ENCODE data around the gene FAM114A1.

The FAM114A1 gene

GRCh38 chr4:38834570-38834969, 33.0 kb upstream of the FAM114A1 start:
- Histone ChIP-seq H3K9me3 (replicated peaks; ENCODE audit: low read length) (no peaks in the 10 kb centered on the region), H3K4me1 (ENCODE audit: control insufficient read depth, insufficient read depth, low read length) (peaks cover 8% of the 10 kb centered on the region), H3K9ac (ENCODE audit: low read depth, low read length) (no peak overlapping the region), H3K4me3 (ENCODE audit: low read length) (no peak overlapping the region), H3K36me3 (ENCODE audit: insufficient read depth, low read length) (no peaks in the 10 kb centered on the region), H3K4me2 (ENCODE audit: low read length) (no peak overlapping the region), H3K27me3 (ENCODE audit: control insufficient read depth, insufficient read depth, low read length) (no peaks in the 10 kb centered on the region)

GRCh38 chr4:38837334-38837733, 30.3 kb upstream of the FAM114A1 start:
- H3K4me3 ChIP-seq (ENCODE audit: low read length): no peak overlapping the region
- no peaks in the 10 kb centered on the region for H3K9me3 ChIP-seq (replicated peaks; ENCODE audit: low read length)
- H3K4me2 ChIP-seq (ENCODE audit: low read length): no peak overlapping the region

GRCh38 chr4:38837849-38838248, 29.8 kb upstream of the FAM114A1 start:
- peaks cover 8% of the 10 kb centered on the region for H3K4me1 ChIP-seq (ENCODE audit: control insufficient read depth, insufficient read depth, low read length)
- H3K4me3 ChIP-seq (ENCODE audit: low read length): no peak overlapping the region
- no peaks in the 10 kb centered on the region for H3K27me3 ChIP-seq (ENCODE audit: control insufficient read depth, insufficient read depth, low read length)

More at GRCh38 chr4:38837334-38837733, 30.3 kb upstream of the FAM114A1 start:
- peaks cover 8% of the 10 kb centered on the region for H3K4me1 ChIP-seq (ENCODE audit: control insufficient read depth, insufficient read depth, low read length)
- H3K9ac ChIP-seq (ENCODE audit: low read depth, low read length): no peak overlapping the region
- no peaks in the 10 kb centered on the region for H3K27me3 ChIP-seq (ENCODE audit: control insufficient read depth, insufficient read depth, low read length)
- no peaks in the 10 kb centered on the region for H3K36me3 ChIP-seq (ENCODE audit: insufficient read depth, low read length)

GRCh38 chr4:38842994-38843393, 24.6 kb upstream of the FAM114A1 start:
- Histone ChIP-seq H3K4me2 (ENCODE audit: low read length) (no peak overlapping the region), H3K9ac (ENCODE audit: low read depth, low read length) (no peak overlapping the region), H3K4me1 (ENCODE audit: control insufficient read depth, insufficient read depth, low read length) (peaks cover 3% of the 10 kb centered on the region), H3K36me3 (ENCODE audit: insufficient read depth, low read length) (no peaks in the 10 kb centered on the region), H3K27me3 (ENCODE audit: control insufficient read depth, insufficient read depth, low read length) (no peaks in the 10 kb centered on the region), H3K9me3 (replicated peaks; ENCODE audit: low read length) (no peaks in the 10 kb centered on the region), H3K4me3 (ENCODE audit: low read length) (no peak overlapping the region)

More at GRCh38 chr4:38837849-38838248, 29.8 kb upstream of the FAM114A1 start:
- H3K9ac ChIP-seq (ENCODE audit: low read depth, low read length): no peak overlapping the region
- no peak overlapping the region for H3K4me2 ChIP-seq (ENCODE audit: low read length)
- H3K9me3 ChIP-seq (replicated peaks; ENCODE audit: low read length): no peaks in the 10 kb centered on the region
- H3K36me3 ChIP-seq (ENCODE audit: insufficient read depth, low read length): no peaks in the 10 kb centered on the region

- Histone ChIP-seq H3K9me3 (replicated peaks; ENCODE audit: low read length) (no peaks in the 10 kb centered on the region), H3K36me3 (ENCODE audit: insufficient read depth, low read length) (no peaks in the 10 kb centered on the region), H3K9ac (ENCODE audit: low read depth, low read length) (no peak overlapping the region), H3K4me1 (ENCODE audit: control insufficient read depth, insufficient read depth, low read length) (no peaks in the 10 kb centered on the region), H3K4me3 (ENCODE audit: low read length) (no peak overlapping the region), H3K27me3 (ENCODE audit: control insufficient read depth, insufficient read depth, low read length) (no peaks in the 10 kb centered on the region), H3K4me2 (ENCODE audit: low read length) (no peak overlapping the region)
Measured at GRCh38 chr4:38846015-38846414, 21.6 kb upstream of the FAM114A1 start.

- H3K9me3 ChIP-seq (replicated peaks; ENCODE audit: low read length): no peaks in the 10 kb centered on the region
- peaks cover 22% of the 10 kb centered on the region for H3K4me1 ChIP-seq (ENCODE audit: control insufficient read depth, insufficient read depth, low read length)
- H3K4me2 ChIP-seq (ENCODE audit: low read length): no peak overlapping the region
Measured at GRCh38 chr4:38855466-38855865, 12.1 kb upstream of the FAM114A1 start.

GRCh38 chr4:38856046-38856445, 11.6 kb upstream of the FAM114A1 start:
- H3K4me3 ChIP-seq (ENCODE audit: low read length): peak overlapping the region; percentile 58

More at GRCh38 chr4:38855466-38855865, 12.1 kb upstream of the FAM114A1 start:
- Histone ChIP-seq H3K36me3 (ENCODE audit: insufficient read depth, low read length) (no peaks in the 10 kb centered on the region), H3K4me3 (ENCODE audit: low read length) (no peak overlapping the region), H3K9ac (ENCODE audit: low read depth, low read length) (no peak overlapping the region), H3K27me3 (ENCODE audit: control insufficient read depth, insufficient read depth, low read length) (no peaks in the 10 kb centered on the region)

GRCh38 chr4:38856524-38857337, 10.9 kb upstream of the FAM114A1 start, which contains the start of gene TLR6:
Gene TLR6, minus strand, starts transcription at chr4:38856817. Its CDS starts 27,344 bp downstream, at chr4:38829473.
- H3K9me3 ChIP-seq (replicated peaks; ENCODE audit: low read length): no peaks in the 10 kb centered on the region
- H3K27me3 ChIP-seq (ENCODE audit: control insufficient read depth, insufficient read depth, low read length): no peaks in the 10 kb centered on the region
- H3K4me1 ChIP-seq (ENCODE audit: control insufficient read depth, insufficient read depth, low read length): peaks cover 22% of the 10 kb centered on the region
- peak within 1 kb of the TSS; percentile 77 for H3K4me2 ChIP-seq (ENCODE audit: low read length)
- H3K9ac ChIP-seq (ENCODE audit: low read depth, low read length): peak within 1 kb of the TSS; percentile 70
- peak within 1 kb of the TSS; percentile 58 for H3K4me3 ChIP-seq (ENCODE audit: low read length)
- no peaks in the 10 kb centered on the region for H3K36me3 ChIP-seq (ENCODE audit: insufficient read depth, low read length)

More at GRCh38 chr4:38856046-38856445, 11.6 kb upstream of the FAM114A1 start:
- Histone ChIP-seq H3K36me3 (ENCODE audit: insufficient read depth, low read length) (no peaks in the 10 kb centered on the region), H3K9ac (ENCODE audit: low read depth, low read length) (peak overlapping the region; percentile 55), H3K27me3 (ENCODE audit: control insufficient read depth, insufficient read depth, low read length) (no peaks in the 10 kb centered on the region), H3K4me1 (ENCODE audit: control insufficient read depth, insufficient read depth, low read length) (peaks cover 22% of the 10 kb centered on the region), H3K9me3 (replicated peaks; ENCODE audit: low read length) (no peaks in the 10 kb centered on the region), H3K4me2 (ENCODE audit: low read length) (peak overlapping the region; percentile 77)

GRCh38 chr4:38857354-38858096, 10.1 kb upstream of the FAM114A1 start:
- Histone ChIP-seq H3K9ac (ENCODE audit: low read depth, low read length) (peak overlapping the region; percentile 70), H3K36me3 (ENCODE audit: insufficient read depth, low read length) (no peaks in the 10 kb centered on the region), H3K27me3 (ENCODE audit: control insufficient read depth, insufficient read depth, low read length) (no peaks in the 10 kb centered on the region), H3K4me1 (ENCODE audit: control insufficient read depth, insufficient read depth, low read length) (peaks cover 22% of the 10 kb centered on the region), H3K9me3 (replicated peaks; ENCODE audit: low read length) (no peaks in the 10 kb centered on the region), H3K4me3 (ENCODE audit: low read length) (peak overlapping the region; percentile 58), H3K4me2 (ENCODE audit: low read length) (peak overlapping the region; percentile 77)

GRCh38 chr4:38858097-38858420, 9.5 kb upstream of the FAM114A1 start:
- Histone ChIP-seq H3K36me3 (ENCODE audit: insufficient read depth, low read length) (no peaks in the 10 kb centered on the region), H3K9ac (ENCODE audit: low read depth, low read length) (peak overlapping the region; percentile 70), H3K27me3 (ENCODE audit: control insufficient read depth, insufficient read depth, low read length) (no peaks in the 10 kb centered on the region), H3K4me2 (ENCODE audit: low read length) (peak overlapping the region; percentile 77), H3K4me3 (ENCODE audit: low read length) (peak overlapping the region; percentile 26), H3K9me3 (replicated peaks; ENCODE audit: low read length) (no peaks in the 10 kb centered on the region), H3K4me1 (ENCODE audit: control insufficient read depth, insufficient read depth, low read length) (peaks cover 22% of the 10 kb centered on the region)

- peaks cover 22% of the 10 kb centered on the region for H3K4me1 ChIP-seq (ENCODE audit: control insufficient read depth, insufficient read depth, low read length)
- H3K36me3 ChIP-seq (ENCODE audit: insufficient read depth, low read length): no peaks in the 10 kb centered on the region
- no peak overlapping the region for H3K4me3 ChIP-seq (ENCODE audit: low read length)
- H3K9ac ChIP-seq (ENCODE audit: low read depth, low read length): no peak overlapping the region
- no peak overlapping the region for H3K4me2 ChIP-seq (ENCODE audit: low read length)
- H3K9me3 ChIP-seq (replicated peaks; ENCODE audit: low read length): no peaks in the 10 kb centered on the region
- H3K27me3 ChIP-seq (ENCODE audit: control insufficient read depth, insufficient read depth, low read length): no peaks in the 10 kb centered on the region
Measured at GRCh38 chr4:38859501-38859900, 8.1 kb upstream of the FAM114A1 start.

Data from skeletal muscle satellite cell (primary cell).